A549 (cell line): ENCODE results near the gene CAPN13. TPM values are rescaled to one million over a fixed set of nuclear protein-coding genes. Genes with fewer than 3 reads are reported as not detected.
A peak's percentile ranks its signal among the peaks of the same experiment; 100 is the strongest.

Experiments
- ATAC-seq, 2 experiments: fragments of 200-7000 bp in 1 of 2; fragments of >200 bp in 1 of 2; cut with Nextera tagmentation in 1 of 2; cut with Tn5 transposase in 1 of 2; 3 replicates each; pipeline versions ENCODE4 v1.8.0 to v1.9.1; 2018 to 2020; ENCODE audit warnings: mild to moderate bottlenecking in 1 of 2, moderate library complexity in 1 of 2
- CTCF ChIA-PET: fragments of 300-600 bp; sonication (Branson Sonifier 250); formaldehyde crosslinking; extraction: SDS; loops from one replicate; lab custom pipeline; 2021; ENCODE audit warnings: antibody characterized with exemption, inconsistent platforms; lab: Yijun Ruan, JAX
- POLR2A ChIA-PET: fragments of 350-600 bp; formaldehyde crosslinking; extraction: SDS; loops from one replicate; lab custom pipeline; 2021; ENCODE audit warnings: antibody characterized with exemption, inconsistent platforms; lab: Yijun Ruan, JAX
- DNase-seq, 2 experiments: peaks; one replicate each; pipeline versions ENCODE4 v3.0.0 to v3.0.0-alpha.2; 2011 to 2016; ENCODE audit warnings: low read depth in 1 of 2, low spot score in 1 of 2
- FAIRE-seq: peaks from 2 replicates; lab custom pipeline; 2011; peaks lifted over from hg19 to GRCh38; lab: Jason Lieb, UNC
- H3K27ac ChIP-seq, 2 experiments: fragments of >200 bp; sonication (Bioruptor Twin); formaldehyde crosslinking; 3 replicates each; pipeline ENCODE4 v1.5.1; 2016 to 2017
- H3K4me1 ChIP-seq: fragments of >200 bp; sonication (Bioruptor Twin); formaldehyde crosslinking; 3 replicates; pipeline ENCODE4 v1.6.1; 2016
- H3K4me2 ChIP-seq: fragments of >200 bp; sonication (Bioruptor Twin); formaldehyde crosslinking; 3 replicates; pipeline ENCODE4 v1.6.1; 2016
- H3K4me3 ChIP-seq: fragments of >200 bp; sonication (Bioruptor Twin); formaldehyde crosslinking; 3 replicates; pipeline ENCODE4 v1.5.1; 2016
- H3K9me3 ChIP-seq: fragments of >200 bp; sonication (Bioruptor Twin); formaldehyde crosslinking; 3 replicates; pipeline ENCODE4 v1.6.1; 2016
- BHLHE40 ChIP-seq: IDR thresholded peaks from 2 replicates; pipeline ENCODE4 v1.6.1; 2012; ENCODE audit warnings: low read depth, low read length, inconsistent platforms
- CHD4 ChIP-seq: fragments of 200-600 bp; sonication (generic); IDR thresholded peaks from 2 replicates; pipeline ENCODE4 v1.6.1; 2016; ENCODE audit warnings: antibody characterized with exemption, mild to moderate bottlenecking, borderline replicate concordance
- HEYL ChIP-seq: fragments of 250-450 bp; sonication (Bioruptor Pico); IDR thresholded peaks from 2 replicates; pipeline ENCODE4 v1.8.0; 2021; ENCODE audit warnings: mild to moderate bottlenecking, moderate library complexity
- HOXB5 ChIP-seq: fragments of 250-450 bp; sonication (Bioruptor Pico); IDR thresholded peaks from 2 replicates; pipeline ENCODE4 v1.5.0; 2020; ENCODE audit warnings: mild to moderate bottlenecking, moderate library complexity
- JUNB ChIP-seq: fragments of >200 bp; sonication (Bioruptor Twin); formaldehyde crosslinking; IDR thresholded peaks from 2 replicates; pipeline ENCODE4 v1.6.1; 2016
- MAFK ChIP-seq: fragments of 450-650 bp; IDR thresholded peaks from 2 replicates; pipeline ENCODE4 v1.6.1; 2014; ENCODE audit not compliant: partially characterized antibody
- MAZ ChIP-seq: fragments of 150-350 bp; IDR thresholded peaks from 2 replicates; pipeline ENCODE4 v1.6.1; 2014; ENCODE audit warnings: antibody characterized with exemption, low read depth, low read length, borderline replicate concordance
- NPAS2 ChIP-seq: fragments of 250-450 bp; sonication (Bioruptor Pico); IDR thresholded peaks from 2 replicates; pipeline ENCODE4 v1.8.0; 2022; ENCODE audit warnings: mild to moderate bottlenecking, moderate library complexity, borderline replicate concordance
- POLR2A ChIP-seq: IDR thresholded peaks from 2 replicates; pipeline ENCODE4 v1.6.1; 2012; ENCODE audit warnings: mild to moderate bottlenecking, low read length
- POLR2AphosphoS2 ChIP-seq: conservative IDR thresholded peaks from 2 replicates; pipeline ENCODE4 v1.6.1; 2012; ENCODE audit warnings: low read length, improper control_type of control experiment, inconsistent platforms
- RARB ChIP-seq: fragments of 250-450 bp; sonication (Bioruptor Pico); IDR thresholded peaks from 2 replicates; pipeline ENCODE4 v1.8.0; 2021; ENCODE audit warnings: mild to moderate bottlenecking, moderate library complexity
- RCOR1 ChIP-seq: fragments of 150-350 bp; IDR thresholded peaks from 2 replicates; pipeline ENCODE4 v1.6.1; 2014; ENCODE audit warnings: antibody characterized with exemption, low read length, low read depth
- RFX5 ChIP-seq: fragments of 450-650 bp; IDR thresholded peaks from 2 replicates; pipeline ENCODE4 v1.7.1; 2014; ENCODE audit warnings: antibody characterized with exemption, mild to moderate bottlenecking, moderate library complexity
- SREBF2 ChIP-seq: fragments of 450-650 bp; IDR thresholded peaks from 2 replicates; pipeline ENCODE4 v1.6.1; 2014; ENCODE audit warnings: mild to moderate bottlenecking, moderate library complexity
- TFCP2L1 ChIP-seq: fragments of 250-450 bp; sonication (Bioruptor Pico); IDR thresholded peaks from 2 replicates; pipeline ENCODE4 v1.5.0; 2021; ENCODE audit warnings: mild to moderate bottlenecking
- ZC3H11A ChIP-seq: fragments of 450-650 bp; IDR thresholded peaks from 2 replicates; pipeline ENCODE4 v1.6.1; 2014; ENCODE audit warnings: antibody characterized with exemption, mild to moderate bottlenecking
- ZSCAN20 ChIP-seq: fragments of 250-450 bp; sonication (Bioruptor Pico); IDR thresholded peaks from 2 replicates; pipeline ENCODE4 v1.8.0; 2022; ENCODE audit warnings: mild to moderate bottlenecking, moderate library complexity
- WGBS: methylation state at CpG from one replicate; pipeline ENCODE4 v1.1.6; 2017; ENCODE audit errors: missing lambda C conversion rate; 5-methylcytosine and 5-hydroxymethylcytosine counted together
- polyA plus RNA-seq, 4 experiments: library from polyadenylated mRNA; depleted of rRNA in 3 of 4; stranded (reverse); fragments of >200 nt; fragmentation: RNase III in 1 of 4; extraction: RNeasy Plus Mini Kit Qiagen cat#74134 plus additional on column Dnase treatment in 1 of 4; gene quantifications; 2 replicates in 3 of 4; 3 replicates in 1 of 4; pipeline ENCODE4 v1.2.3, GENCODE V29; 2011 to 2017
- TF ChIP-seq, protein P1 (sequence below): fragments of >200 bp; sonication (Bioruptor Twin); formaldehyde crosslinking; IDR thresholded peaks from 3 replicates; pipeline ENCODE4 v1.5.1; 2016
- TF ChIP-seq, protein P2 (sequence below): fragments of >200 bp; sonication (Bioruptor Twin); formaldehyde crosslinking; IDR thresholded peaks from 2 replicates; pipeline ENCODE4 v1.6.1; 2016
- TF ChIP-seq, protein P3 (sequence below): fragments of 250-450 bp; sonication (Bioruptor Pico); IDR thresholded peaks from 2 replicates; pipeline ENCODE4 v1.5.0; 2021; ENCODE audit warnings: mild to moderate bottlenecking, moderate library complexity, borderline replicate concordance
- TF ChIP-seq, protein P4 (sequence below): fragments of 200-600 bp; sonication (generic); IDR thresholded peaks from 2 replicates; pipeline ENCODE4 v1.6.1; 2016; ENCODE audit warnings: antibody characterized with exemption, mild to moderate bottlenecking, moderate library complexity

The CAPN13 gene
- polyA plus RNA-seq, 2 of the 4 experiments (the other 2 are of a cell fraction) = 0.08 to 0.18 TPM

GRCh38 chr2:30823452-30823851, 16.2 kb upstream of the CAPN13 start (continued):
- TF ChIP-seq, protein P1, sequence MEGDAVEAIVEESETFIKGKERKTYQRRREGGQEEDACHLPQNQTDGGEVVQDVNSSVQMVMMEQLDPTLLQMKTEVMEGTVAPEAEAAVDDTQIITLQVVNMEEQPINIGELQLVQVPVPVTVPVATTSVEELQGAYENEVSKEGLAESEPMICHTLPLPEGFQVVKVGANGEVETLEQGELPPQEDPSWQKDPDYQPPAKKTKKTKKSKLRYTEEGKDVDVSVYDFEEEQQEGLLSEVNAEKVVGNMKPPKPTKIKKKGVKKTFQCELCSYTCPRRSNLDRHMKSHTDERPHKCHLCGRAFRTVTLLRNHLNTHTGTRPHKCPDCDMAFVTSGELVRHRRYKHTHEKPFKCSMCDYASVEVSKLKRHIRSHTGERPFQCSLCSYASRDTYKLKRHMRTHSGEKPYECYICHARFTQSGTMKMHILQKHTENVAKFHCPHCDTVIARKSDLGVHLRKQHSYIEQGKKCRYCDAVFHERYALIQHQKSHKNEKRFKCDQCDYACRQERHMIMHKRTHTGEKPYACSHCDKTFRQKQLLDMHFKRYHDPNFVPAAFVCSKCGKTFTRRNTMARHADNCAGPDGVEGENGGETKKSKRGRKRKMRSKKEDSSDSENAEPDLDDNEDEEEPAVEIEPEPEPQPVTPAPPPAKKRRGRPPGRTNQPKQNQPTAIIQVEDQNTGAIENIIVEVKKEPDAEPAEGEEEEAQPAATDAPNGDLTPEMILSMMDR = no peak
- TF ChIP-seq POLR2A = no peak
- TF ChIP-seq RFX5 = no peak
- TF ChIP-seq BHLHE40 = no peak
- no peak for TF ChIP-seq NPAS2 (CRISPR knock-in tag)
- no peak for TF ChIP-seq ZSCAN20 (CRISPR knock-in tag)

DNA sequence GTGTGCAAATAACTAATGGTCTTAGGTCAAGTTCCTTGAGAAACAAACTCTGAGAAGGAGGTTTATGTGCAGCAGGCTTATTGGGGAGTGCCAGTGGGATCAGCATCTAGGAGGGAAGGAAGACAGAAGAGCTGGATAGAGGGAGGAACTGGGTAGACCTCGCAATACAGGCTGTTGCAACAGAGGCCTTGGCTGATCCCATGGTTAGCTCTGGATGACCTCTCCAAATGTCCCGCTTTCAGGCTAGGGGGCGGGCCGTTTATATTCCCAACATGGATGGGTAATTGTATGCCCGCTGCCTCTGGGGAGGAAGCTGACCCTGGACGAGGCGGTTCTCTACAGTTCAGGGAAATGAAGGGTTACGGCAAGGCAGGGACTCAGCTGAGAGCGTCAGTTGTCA, 14.7 kb upstream of the CAPN13 start:
- WGBS = 48% methylated on average over 9 of the region's 9 CpGs
- DNase-seq = no peak
- no peaks in the 10 kb centered on the region for H3K4me1 ChIP-seq
- no peak for FAIRE-seq
- H3K27ac ChIP-seq = no peak overlapping the region
- no peak overlapping the region for H3K4me2 ChIP-seq
- ChIA-PET CTCF (interaction anchor here (0.7 to 0.9 kb wide), 2 partner anchors 9 to 96 kb away, joined by 3 read pairs; no protein-coding TSS in a partner anchor), POLR2A (no interaction called here)
- H3K9me3 ChIP-seq = no peaks in the 10 kb centered on the region
- no peak overlapping the region for H3K4me3 ChIP-seq
- ATAC-seq = 0 out of 6 replicates have a peak, but pooled peaks of 1 of the 2 experiments have one; percentile 34
- no peak for TF ChIP-seq MAZ
- no peak for TF ChIP-seq RARB (CRISPR knock-in tag)
- TF ChIP-seq ZC3H11A = no peak
- no peak for TF ChIP-seq SREBF2
- TF ChIP-seq, protein P2, sequence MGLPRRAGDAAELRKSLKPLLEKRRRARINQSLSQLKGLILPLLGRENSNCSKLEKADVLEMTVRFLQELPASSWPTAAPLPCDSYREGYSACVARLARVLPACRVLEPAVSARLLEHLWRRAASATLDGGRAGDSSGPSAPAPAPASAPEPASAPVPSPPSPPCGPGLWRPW = no peak
- TF ChIP-seq, protein P3, sequence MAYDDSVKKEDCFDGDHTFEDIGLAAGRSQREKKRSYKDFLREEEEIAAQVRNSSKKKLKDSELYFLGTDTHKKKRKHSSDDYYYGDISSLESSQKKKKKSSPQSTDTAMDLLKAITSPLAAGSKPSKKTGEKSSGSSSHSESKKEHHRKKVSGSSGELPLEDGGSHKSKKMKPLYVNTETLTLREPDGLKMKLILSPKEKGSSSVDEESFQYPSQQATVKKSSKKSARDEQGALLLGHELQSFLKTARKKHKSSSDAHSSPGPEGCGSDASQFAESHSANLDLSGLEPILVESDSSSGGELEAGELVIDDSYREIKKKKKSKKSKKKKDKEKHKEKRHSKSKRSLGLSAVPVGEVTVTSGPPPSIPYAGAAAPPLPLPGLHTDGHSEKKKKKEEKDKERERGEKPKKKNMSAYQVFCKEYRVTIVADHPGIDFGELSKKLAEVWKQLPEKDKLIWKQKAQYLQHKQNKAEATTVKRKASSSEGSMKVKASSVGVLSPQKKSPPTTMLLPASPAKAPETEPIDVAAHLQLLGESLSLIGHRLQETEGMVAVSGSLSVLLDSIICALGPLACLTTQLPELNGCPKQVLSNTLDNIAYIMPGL (CRISPR knock-in tag) = no peak
- no peak for TF ChIP-seq CHD4
- no peak for TF ChIP-seq HEYL (CRISPR knock-in tag)
- TF ChIP-seq TFCP2L1 (CRISPR knock-in tag) = no peak
- TF ChIP-seq, protein P4, sequence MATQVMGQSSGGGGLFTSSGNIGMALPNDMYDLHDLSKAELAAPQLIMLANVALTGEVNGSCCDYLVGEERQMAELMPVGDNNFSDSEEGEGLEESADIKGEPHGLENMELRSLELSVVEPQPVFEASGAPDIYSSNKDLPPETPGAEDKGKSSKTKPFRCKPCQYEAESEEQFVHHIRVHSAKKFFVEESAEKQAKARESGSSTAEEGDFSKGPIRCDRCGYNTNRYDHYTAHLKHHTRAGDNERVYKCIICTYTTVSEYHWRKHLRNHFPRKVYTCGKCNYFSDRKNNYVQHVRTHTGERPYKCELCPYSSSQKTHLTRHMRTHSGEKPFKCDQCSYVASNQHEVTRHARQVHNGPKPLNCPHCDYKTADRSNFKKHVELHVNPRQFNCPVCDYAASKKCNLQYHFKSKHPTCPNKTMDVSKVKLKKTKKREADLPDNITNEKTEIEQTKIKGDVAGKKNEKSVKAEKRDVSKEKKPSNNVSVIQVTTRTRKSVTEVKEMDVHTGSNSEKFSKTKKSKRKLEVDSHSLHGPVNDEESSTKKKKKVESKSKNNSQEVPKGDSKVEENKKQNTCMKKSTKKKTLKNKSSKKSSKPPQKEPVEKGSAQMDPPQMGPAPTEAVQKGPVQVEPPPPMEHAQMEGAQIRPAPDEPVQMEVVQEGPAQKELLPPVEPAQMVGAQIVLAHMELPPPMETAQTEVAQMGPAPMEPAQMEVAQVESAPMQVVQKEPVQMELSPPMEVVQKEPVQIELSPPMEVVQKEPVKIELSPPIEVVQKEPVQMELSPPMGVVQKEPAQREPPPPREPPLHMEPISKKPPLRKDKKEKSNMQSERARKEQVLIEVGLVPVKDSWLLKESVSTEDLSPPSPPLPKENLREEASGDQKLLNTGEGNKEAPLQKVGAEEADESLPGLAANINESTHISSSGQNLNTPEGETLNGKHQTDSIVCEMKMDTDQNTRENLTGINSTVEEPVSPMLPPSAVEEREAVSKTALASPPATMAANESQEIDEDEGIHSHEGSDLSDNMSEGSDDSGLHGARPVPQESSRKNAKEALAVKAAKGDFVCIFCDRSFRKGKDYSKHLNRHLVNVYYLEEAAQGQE = no peak
- TF ChIP-seq MAFK = no peak
- TF ChIP-seq JUNB = no peak
- TF ChIP-seq, protein P1 = no peak
- TF ChIP-seq POLR2AphosphoS2 = no peak
- TF ChIP-seq RCOR1 = no peak
- no peak for TF ChIP-seq HOXB5
